ENCODE results near the gene MYL4. TPM values are rescaled to one million over a fixed set of nuclear protein-coding genes. Genes with fewer than 3 reads are reported as not detected.
A peak's percentile ranks its signal among the peaks of the same experiment; 100 is the strongest.

Gene MYL4
- total RNA-seq, 1 experiment from 2014 or later = 0.66 TPM

GRCh38 chr17:47176389-47176826, 32.7 kb upstream of the MYL4 start:
- no peak for DNase-seq
- Histone ChIP-seq H4K5ac (ENCODE audit: insufficient read length, low read depth, low read length) (no peak overlapping the region), H2BK20ac (ENCODE audit: low read depth, low read length, poor library complexity, severe bottlenecking) (no peak overlapping the region), H3K27me3 (ENCODE audit: insufficient read depth, low read length) (no peaks in the 10 kb centered on the region), H3K56ac (ENCODE audit: insufficient read length, low read depth, low read length) (no peak overlapping the region), H2BK12ac (ENCODE audit: insufficient read length, low read depth, low read length) (no peak overlapping the region), H2AK5ac (ENCODE audit: insufficient read length, low read length) (no peak overlapping the region), H3K4me2 (ENCODE audit: insufficient read depth, insufficient read length, low read length) (no peak overlapping the region), H3K9me3 (ENCODE audit: control insufficient read depth, low read depth, low read length) (no peaks in the 10 kb centered on the region), H3K23me2 (ENCODE audit: insufficient read length, low read depth, low read length, poor library complexity, severe bottlenecking) (no peaks in the 10 kb centered on the region), H3K27ac (ENCODE audit: insufficient read length, low read depth, low read length) (no peak overlapping the region), H2BK120ac (ENCODE audit: low read depth, low read length, poor library complexity, severe bottlenecking) (no peak overlapping the region), H2BK15ac (ENCODE audit: low read depth, low read length) (no peak overlapping the region), H3K79me1 (ENCODE audit: insufficient read depth, low read depth, low read length, poor library complexity, severe bottlenecking) (peaks cover 3% of the 10 kb centered on the region), H3K4me1 (ENCODE audit: insufficient read depth, low read length) (no peaks in the 10 kb centered on the region), H3K9ac (ENCODE audit: extremely low read depth, insufficient read length, low read length) (no peak overlapping the region), H3K23ac (ENCODE audit: insufficient read length, low read depth, low read length) (no peak overlapping the region), H4K8ac (replicated peaks; ENCODE audit: insufficient read length, low read depth, low read length) (no peak overlapping the region), H2BK5ac (ENCODE audit: insufficient read length, low read length) (no peak overlapping the region), H4K20me1 (ENCODE audit: control insufficient read depth, insufficient read depth, insufficient read length) (no peaks in the 10 kb centered on the region), H3K4ac (ENCODE audit: low read depth, low read length) (no peak overlapping the region), H3K18ac (ENCODE audit: insufficient read length, low read depth, low read length) (no peak overlapping the region), H3K14ac (ENCODE audit: insufficient read depth, low read length) (no peak overlapping the region), H3K79me2 (ENCODE audit: insufficient read depth, low read length) (no peaks in the 10 kb centered on the region), H3T11ph (ENCODE audit: low read length) (no peak overlapping the region), H2AFZ (ENCODE audit: low read length) (no peak overlapping the region), H4K91ac (ENCODE audit: insufficient read length, low read depth, low read length) (no peak overlapping the region)
- WGBS (ENCODE audit: extremely low coverage, insufficient read length, low lambda C conversion rate) = no CpG with 5 or more reads among the region's 2 CpGs
- no peaks in the 10 kb centered on the region for H3K9me3 Mint-ChIP-seq
- H3K4me1 Mint-ChIP-seq = peaks cover 4 to 19% of the 10 kb centered on the region in 2 experiments
- TF ChIP-seq CTCF (conservative IDR thresholded peaks at IDR 0.05) = no peak
- no peak overlapping the region for H3K4me3 Mint-ChIP-seq
- H3K27me3 Mint-ChIP-seq (ENCODE audit: low read depth) = no peaks in the 10 kb centered on the region; the same call in 1 of the 2 replicates
- peaks cover 17 to 36% (median 33%) of the 10 kb centered on the region in 3 experiments; a peak in 6 of 7 replicates for H3K36me3 Mint-ChIP-seq (ENCODE audit: insufficient read depth in 1 of 3, low read depth in 3 of 3)
- H3K27ac Mint-ChIP-seq = peak overlapping the region in 2 of 3 experiments; percentile 16 to 68; a peak in 3 of 7 replicates
